ENCODE data around the gene LSP1.

GRCh38 chr11:1859004-1859403, 6.1 kb downstream of the LSP1 start:
- TF ChIP-seq ZBTB8A (CRISPR knock-in tag; IDR thresholded peaks at IDR 0.05; ENCODE audit: borderline replicate concordance, low read depth) = no peak
- TF ChIP-seq ZNF180 (CRISPR knock-in tag; IDR thresholded peaks at IDR 0.05; ENCODE audit: borderline replicate concordance, low read depth) = no peak
- TF ChIP-seq POLR2AphosphoS5 (IDR thresholded peaks at IDR 0.05; ENCODE audit: low read depth, low read length) = no peak
- TF ChIP-seq, protein P1, sequence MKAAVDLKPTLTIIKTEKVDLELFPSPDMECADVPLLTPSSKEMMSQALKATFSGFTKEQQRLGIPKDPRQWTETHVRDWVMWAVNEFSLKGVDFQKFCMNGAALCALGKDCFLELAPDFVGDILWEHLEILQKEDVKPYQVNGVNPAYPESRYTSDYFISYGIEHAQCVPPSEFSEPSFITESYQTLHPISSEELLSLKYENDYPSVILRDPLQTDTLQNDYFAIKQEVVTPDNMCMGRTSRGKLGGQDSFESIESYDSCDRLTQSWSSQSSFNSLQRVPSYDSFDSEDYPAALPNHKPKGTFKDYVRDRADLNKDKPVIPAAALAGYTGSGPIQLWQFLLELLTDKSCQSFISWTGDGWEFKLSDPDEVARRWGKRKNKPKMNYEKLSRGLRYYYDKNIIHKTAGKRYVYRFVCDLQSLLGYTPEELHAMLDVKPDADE (CRISPR knock-in tag; IDR thresholded peaks at IDR 0.05) = no peak
- no peak for TF ChIP-seq ETV6 (CRISPR knock-in tag; conservative IDR thresholded peaks at IDR 0.05)
- TF ChIP-seq ZFP91 (CRISPR knock-in tag; IDR thresholded peaks at IDR 0.05; ENCODE audit: borderline replicate concordance) = no peak
- no peak for TF ChIP-seq CTCF (CRISPR knock-in tag; IDR thresholded peaks at IDR 0.05)
- no peak for TF ChIP-seq EZH2 (conservative IDR thresholded peaks at IDR 0.05; ENCODE audit: low read depth, low read length)
- TF ChIP-seq POLR2A (IDR thresholded peaks at IDR 0.05; ENCODE audit: insufficient read depth in 1 of 2, low read depth in 2 of 2, low read length in 2 of 2) = no peak
- TF ChIP-seq HHEX (CRISPR knock-in tag; IDR thresholded peaks at IDR 0.05) = no peak
- TF ChIP-seq, protein P2, sequence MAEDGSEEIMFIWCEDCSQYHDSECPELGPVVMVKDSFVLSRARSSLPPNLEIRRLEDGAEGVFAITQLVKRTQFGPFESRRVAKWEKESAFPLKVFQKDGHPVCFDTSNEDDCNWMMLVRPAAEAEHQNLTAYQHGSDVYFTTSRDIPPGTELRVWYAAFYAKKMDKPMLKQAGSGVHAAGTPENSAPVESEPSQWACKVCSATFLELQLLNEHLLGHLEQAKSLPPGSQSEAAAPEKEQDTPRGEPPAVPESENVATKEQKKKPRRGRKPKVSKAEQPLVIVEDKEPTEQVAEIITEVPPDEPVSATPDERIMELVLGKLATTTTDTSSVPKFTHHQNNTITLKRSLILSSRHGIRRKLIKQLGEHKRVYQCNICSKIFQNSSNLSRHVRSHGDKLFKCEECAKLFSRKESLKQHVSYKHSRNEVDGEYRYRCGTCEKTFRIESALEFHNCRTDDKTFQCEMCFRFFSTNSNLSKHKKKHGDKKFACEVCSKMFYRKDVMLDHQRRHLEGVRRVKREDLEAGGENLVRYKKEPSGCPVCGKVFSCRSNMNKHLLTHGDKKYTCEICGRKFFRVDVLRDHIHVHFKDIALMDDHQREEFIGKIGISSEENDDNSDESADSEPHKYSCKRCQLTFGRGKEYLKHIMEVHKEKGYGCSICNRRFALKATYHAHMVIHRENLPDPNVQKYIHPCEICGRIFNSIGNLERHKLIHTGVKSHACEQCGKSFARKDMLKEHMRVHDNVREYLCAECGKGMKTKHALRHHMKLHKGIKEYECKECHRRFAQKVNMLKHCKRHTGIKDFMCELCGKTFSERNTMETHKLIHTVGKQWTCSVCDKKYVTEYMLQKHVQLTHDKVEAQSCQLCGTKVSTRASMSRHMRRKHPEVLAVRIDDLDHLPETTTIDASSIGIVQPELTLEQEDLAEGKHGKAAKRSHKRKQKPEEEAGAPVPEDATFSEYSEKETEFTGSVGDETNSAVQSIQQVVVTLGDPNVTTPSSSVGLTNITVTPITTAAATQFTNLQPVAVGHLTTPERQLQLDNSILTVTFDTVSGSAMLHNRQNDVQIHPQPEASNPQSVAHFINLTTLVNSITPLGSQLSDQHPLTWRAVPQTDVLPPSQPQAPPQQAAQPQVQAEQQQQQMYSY (CRISPR knock-in tag; IDR thresholded peaks at IDR 0.05) = no peak
- no peak for TF ChIP-seq RORA (CRISPR knock-in tag; IDR thresholded peaks at IDR 0.05)
- no peak for TF ChIP-seq MYC (CRISPR knock-in tag; IDR thresholded peaks at IDR 0.05; ENCODE audit: borderline replicate concordance)
- TF ChIP-seq, protein P3, sequence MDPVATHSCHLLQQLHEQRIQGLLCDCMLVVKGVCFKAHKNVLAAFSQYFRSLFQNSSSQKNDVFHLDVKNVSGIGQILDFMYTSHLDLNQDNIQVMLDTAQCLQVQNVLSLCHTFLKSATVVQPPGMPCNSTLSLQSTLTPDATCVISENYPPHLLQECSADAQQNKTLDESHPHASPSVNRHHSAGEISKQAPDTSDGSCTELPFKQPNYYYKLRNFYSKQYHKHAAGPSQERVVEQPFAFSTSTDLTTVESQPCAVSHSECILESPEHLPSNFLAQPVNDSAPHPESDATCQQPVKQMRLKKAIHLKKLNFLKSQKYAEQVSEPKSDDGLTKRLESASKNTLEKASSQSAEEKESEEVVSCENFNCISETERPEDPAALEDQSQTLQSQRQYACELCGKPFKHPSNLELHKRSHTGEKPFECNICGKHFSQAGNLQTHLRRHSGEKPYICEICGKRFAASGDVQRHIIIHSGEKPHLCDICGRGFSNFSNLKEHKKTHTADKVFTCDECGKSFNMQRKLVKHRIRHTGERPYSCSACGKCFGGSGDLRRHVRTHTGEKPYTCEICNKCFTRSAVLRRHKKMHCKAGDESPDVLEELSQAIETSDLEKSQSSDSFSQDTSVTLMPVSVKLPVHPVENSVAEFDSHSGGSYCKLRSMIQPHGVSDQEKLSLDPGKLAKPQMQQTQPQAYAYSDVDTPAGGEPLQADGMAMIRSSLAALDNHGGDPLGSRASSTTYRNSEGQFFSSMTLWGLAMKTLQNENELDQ (CRISPR knock-in tag; IDR thresholded peaks at IDR 0.05; ENCODE audit: borderline replicate concordance) = no peak

Measured in HepG2 (cell line).